Measurements from ENCODE around the gene CIC. TPM values are rescaled to one million over a fixed set of nuclear protein-coding genes. Genes with fewer than 3 reads are reported as not detected.

Gene CIC
- total RNA-seq, 2 donors from 2014 or later: 110 to 115 TPM

DNA sequence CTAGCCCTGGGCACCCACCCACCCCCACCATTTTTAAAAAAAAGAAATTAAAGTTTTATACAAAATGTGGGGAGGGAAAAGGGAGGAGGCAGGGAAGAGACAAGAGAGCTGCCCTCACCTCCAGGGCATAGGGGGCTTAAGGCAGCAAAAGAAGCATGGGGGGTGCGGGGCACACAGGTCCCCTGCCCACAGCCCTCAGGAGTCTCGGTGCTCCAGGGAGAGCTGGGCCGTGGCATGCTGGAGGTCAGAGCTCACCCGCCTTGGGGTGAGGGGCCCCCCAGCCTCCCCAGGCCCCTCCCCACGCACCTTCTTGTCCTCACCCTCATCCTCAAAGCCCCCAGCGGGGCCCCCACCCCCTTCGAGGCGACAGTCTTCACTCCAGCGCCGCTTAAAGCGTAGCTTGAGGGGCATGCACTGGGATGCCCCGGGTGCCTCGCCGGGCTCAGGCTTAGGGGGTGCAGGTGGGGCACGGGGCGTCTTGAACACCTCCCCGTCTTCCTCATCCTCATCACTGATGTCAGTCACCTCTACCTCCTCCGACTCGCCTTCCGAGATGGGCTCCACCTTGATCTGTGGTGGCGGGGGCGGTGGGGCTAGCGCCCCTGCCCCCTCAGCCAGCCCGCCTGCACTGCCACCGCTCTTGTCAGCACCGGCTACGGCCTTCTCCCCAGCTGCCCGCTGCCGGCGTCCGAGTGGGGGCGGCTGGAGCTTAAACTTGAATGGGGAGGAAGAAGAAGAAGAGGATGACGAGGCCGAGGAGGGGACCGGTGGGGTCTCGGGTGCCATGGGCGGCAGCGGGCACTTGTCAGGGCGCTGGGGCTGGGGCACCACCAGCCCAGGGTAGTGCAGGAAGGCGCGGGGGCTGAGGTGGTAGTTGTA is 20.5 kb upstream of the CIC start:
- ATAC-seq (no peak), DNase-seq (ENCODE audit: low spot score) (no peak)
- no peaks in the 10 kb centered on the region for H3K36me3 Mint-ChIP-seq
- peaks cover 32 to 34% of the 10 kb centered on the region in 2 donors for H3K4me1 Mint-ChIP-seq (ENCODE audit: low read depth in 2 of 2)
- no peak overlapping the region for H3K27ac Mint-ChIP-seq
- no peaks in the 10 kb centered on the region for H3K9me3 Mint-ChIP-seq
- H3K4me3 Mint-ChIP-seq: no peak overlapping the region
- no peaks in the 10 kb centered on the region for H3K27me3 Mint-ChIP-seq

DNA sequence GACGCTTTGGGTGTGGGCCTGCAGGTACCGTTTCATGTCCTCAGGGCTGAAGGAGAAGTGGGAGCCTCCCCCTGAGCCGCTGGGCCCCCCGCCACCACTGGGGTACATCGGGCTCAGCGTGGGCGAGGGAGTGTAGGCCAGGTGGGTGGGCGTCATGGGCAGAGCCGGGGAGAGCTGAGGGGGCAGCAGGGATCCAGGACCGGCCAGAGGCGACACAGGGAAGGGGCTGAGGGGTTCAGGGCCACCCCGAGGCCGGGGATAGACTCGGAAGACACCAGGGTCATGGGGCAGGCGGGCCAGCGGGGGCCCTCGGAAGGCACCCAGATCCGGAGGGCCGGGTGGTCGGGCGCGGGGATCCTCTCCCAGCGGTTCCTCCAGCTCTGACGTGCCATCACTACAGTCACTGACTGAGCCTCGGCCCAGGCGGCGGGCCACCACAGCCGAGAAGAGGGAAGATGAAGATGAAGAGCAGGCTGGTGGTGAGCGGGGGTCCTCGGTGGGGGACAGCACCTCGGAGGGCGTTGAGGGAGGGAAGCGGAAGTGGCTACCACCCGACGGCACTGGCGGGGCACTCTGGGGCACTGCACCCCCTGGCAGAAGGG is 19.8 kb upstream of the CIC start:
- H3K9me3 Mint-ChIP-seq: no peaks in the 10 kb centered on the region
- no peaks in the 10 kb centered on the region for H3K27me3 Mint-ChIP-seq
- peaks cover 28 to 33% of the 10 kb centered on the region in 2 donors for H3K4me1 Mint-ChIP-seq (ENCODE audit: low read depth in 2 of 2)
- H3K27ac Mint-ChIP-seq: no peak overlapping the region
- H3K4me3 Mint-ChIP-seq: no peak overlapping the region
- no peaks in the 10 kb centered on the region for H3K36me3 Mint-ChIP-seq
- DNase-seq (ENCODE audit: low spot score): no peak
- ATAC-seq: no peak

DNA sequence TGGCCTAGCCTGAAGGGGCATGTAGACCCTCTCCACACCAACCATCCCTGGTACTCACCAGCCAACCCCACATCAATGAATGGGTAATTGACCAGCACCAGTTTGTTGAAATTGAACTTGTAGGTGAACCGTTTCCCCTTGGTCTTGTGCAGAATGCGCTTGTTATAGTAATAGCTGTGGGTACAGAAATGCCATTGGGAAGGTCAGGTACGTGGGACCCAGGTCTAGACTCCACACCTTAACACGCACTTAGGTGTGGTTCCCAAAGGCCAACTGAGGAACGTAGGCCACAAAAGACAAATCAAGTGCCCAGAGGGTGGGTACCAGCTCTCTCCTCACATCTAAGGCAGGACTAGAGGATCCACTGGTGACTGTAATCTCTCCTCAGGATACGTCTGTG is 19.3 kb upstream of the CIC start:
- H3K27me3 Mint-ChIP-seq: no peaks in the 10 kb centered on the region
- no peak for ATAC-seq
- H3K4me1 Mint-ChIP-seq (ENCODE audit: low read depth in 2 of 2): peaks cover 23 to 28% of the 10 kb centered on the region in 2 donors
- H3K4me3 Mint-ChIP-seq: no peak overlapping the region
- DNase-seq (ENCODE audit: low spot score): no peak
- H3K9me3 Mint-ChIP-seq: no peaks in the 10 kb centered on the region
- H3K27ac Mint-ChIP-seq: no peak overlapping the region
- H3K36me3 Mint-ChIP-seq: no peaks in the 10 kb centered on the region

DNA sequence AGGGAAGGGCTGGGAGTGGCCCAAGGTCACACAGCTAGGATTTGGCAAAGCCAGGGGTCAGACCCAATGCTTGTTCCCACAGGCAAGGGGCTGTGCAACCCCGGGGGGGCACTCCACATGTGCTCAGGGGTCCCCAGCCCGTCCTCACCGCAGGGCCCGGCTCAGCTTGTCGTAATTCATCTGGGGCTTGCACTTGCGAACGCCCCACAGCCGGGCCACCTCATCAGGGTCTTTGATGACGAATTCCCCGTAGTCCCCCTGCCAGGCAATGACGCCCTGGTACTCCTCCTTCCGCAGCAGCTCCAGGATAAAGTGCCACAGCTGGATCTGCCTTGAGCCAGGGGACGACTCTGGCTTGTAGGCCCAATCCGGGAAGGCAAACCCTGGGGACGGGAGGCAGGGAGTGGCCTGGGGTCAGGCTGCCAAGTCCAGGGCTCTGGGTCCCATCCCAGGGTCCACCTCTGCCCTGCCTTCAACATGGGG is 18.8 kb upstream of the CIC start:
- ATAC-seq: no peak
- no peak for DNase-seq (ENCODE audit: low spot score)
- Mint-ChIP-seq H3K4me3 (no peak overlapping the region), H3K27me3 (no peaks in the 10 kb centered on the region), H3K9me3 (no peaks in the 10 kb centered on the region), H3K27ac (no peak overlapping the region), H3K36me3 (no peaks in the 10 kb centered on the region), H3K4me1 (ENCODE audit: low read depth in 2 of 2) (peaks cover 19 to 24% of the 10 kb centered on the region in 2 donors)

DNA sequence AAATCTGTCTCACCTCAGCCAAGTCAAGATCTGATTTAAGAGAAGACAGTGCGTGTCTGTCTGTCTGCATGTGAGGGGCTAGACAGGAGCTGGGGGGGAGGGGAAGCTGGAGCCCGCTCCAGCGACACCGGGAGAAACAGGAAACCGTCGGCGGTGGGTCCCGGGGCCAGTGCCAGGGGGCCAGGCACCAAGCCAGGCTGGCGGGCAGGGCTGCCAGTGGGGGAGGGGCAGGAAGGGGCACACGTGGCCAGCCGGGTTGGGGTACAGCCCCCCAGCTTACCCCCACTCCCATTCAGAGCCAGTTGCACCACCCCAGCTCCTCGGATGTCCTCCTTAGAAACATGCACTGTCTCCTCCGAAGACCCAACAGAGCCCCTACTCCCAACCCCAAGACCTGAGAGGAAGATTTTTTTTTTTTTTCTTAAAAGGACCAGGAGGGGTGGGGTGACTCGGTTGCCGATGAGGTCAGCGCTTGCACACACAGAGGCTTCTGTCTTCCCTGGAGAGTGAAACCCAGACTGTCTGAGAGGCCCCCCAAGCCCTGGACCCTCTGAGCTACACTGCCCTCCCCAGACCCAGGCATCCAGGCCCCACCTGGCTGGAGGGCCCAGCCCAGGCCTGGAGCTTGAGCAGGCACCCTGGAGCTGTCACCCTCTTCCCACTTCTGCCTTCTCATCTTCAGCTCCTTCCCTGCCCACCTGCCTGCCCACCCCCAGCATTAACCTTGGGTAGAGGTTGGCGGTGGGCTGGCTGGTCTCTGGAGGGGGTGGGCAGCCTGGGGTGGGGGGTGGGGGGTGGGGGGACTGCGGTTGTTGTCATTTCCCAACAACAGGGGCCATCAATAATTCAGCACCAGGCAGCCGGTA is 18.2 kb upstream of the CIC start:
- DNase-seq (ENCODE audit: low spot score) (no peak), ATAC-seq (no peak)
- Mint-ChIP-seq H3K36me3 (no peaks in the 10 kb centered on the region), H3K4me1 (ENCODE audit: low read depth in 2 of 2) (peaks cover 16 to 27% of the 10 kb centered on the region in 2 donors), H3K4me3 (no peak overlapping the region), H3K27me3 (no peaks in the 10 kb centered on the region), H3K27ac (no peak overlapping the region), H3K9me3 (no peaks in the 10 kb centered on the region)

DNA sequence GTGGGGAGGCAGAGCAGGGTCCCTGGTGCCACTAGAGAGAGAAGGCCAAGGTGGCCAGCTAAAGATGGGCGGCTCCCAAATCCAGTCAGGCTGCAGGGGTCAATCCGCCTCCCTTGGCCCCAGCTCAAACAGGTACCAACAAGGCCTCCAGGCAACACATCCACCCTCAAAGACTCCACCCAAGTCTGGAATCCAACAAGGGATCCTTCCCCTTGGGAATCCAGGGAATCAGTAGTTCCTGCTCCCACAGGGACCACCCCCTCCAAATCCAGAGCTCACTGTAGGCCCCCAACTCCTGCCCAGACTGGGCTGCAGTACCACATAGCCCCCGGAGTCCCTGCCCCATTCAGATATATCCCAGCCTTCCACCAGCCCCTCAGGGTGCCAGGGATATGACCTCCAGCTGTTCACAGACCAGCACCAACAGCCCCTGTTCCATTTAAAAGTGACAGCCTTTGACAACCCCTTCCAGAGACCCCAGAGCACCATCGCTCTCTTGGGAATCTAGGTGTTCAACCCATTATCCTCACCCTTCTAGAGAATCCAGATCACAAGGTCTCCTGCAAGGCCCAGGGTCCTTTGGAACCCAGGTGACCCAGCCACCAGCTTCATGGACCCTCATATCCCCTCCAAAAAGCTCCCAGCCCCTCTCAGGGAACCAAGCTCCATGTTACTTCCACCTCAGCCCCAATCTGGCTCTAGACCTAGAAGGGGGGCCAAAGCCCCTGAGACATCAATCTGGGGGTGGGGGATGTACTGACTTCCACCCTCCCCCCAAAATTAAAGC is 17.3 kb upstream of the CIC start:
- H3K9me3 Mint-ChIP-seq: no peaks in the 10 kb centered on the region
- H3K4me3 Mint-ChIP-seq: peak overlapping the region; percentile 97
- peaks cover 23 to 29% of the 10 kb centered on the region in 2 donors for H3K4me1 Mint-ChIP-seq (ENCODE audit: low read depth in 2 of 2)
- no peak for ATAC-seq
- peaks cover 0 to 4% of the 10 kb centered on the region in 2 donors for H3K27me3 Mint-ChIP-seq
- DNase-seq (ENCODE audit: low spot score): no peak
- H3K27ac Mint-ChIP-seq: peak overlapping the region; percentile 81 to 89
- no peaks in the 10 kb centered on the region for H3K36me3 Mint-ChIP-seq

DNA sequence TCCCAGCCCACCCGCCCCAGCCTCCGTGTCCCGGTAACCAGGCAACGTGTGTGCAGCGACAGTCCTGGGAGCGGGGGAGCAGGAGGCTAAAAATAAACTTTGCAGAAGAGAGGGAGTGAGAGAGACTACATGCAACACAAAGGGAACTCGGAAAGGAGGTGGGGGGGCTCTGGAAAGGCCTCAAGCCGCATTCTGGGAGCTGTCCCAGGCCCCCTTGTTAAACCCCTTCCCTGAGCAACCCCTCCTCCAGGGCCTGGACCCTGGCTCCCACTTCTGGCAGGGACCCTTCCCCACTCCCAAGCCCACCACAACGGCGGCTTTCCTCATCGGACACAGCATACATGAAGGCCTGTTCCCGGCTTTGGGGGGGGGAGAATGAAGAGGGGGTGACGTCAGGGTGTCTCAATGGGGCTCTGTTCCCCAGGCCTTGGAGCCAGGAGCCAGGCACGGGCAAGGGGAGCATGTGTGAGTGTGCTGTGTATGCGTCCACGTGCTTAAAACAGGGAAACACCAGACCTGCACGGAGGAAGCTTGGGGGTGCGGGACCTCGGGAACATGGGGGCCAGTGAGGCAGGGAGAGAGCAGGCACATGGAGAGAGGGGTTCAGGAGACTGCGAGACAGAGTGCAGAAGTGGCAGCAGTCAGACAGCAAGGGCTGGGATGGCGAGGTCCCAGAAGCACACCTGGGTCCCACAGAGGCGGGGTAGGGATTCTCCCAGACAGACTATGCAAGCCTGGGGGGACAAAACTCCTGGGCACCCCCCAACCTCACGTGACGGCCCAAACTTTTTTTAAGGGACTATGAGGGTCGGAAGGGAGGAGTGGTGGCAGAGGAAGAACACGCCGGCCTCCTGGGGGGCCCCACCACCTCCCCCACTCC is 16.4 kb upstream of the CIC start:
- no peaks in the 10 kb centered on the region for H3K36me3 Mint-ChIP-seq
- no peaks in the 10 kb centered on the region for H3K9me3 Mint-ChIP-seq
- H3K4me3 Mint-ChIP-seq: peak overlapping the region; percentile 97
- ATAC-seq (no peak), DNase-seq (ENCODE audit: low spot score) (no peak)
- H3K4me1 Mint-ChIP-seq (ENCODE audit: low read depth in 2 of 2): peaks cover 23 to 29% of the 10 kb centered on the region in 2 donors
- peaks cover 0 to 4% of the 10 kb centered on the region in 2 donors for H3K27me3 Mint-ChIP-seq
- peak overlapping the region; percentile 81 to 89 for H3K27ac Mint-ChIP-seq

DNA sequence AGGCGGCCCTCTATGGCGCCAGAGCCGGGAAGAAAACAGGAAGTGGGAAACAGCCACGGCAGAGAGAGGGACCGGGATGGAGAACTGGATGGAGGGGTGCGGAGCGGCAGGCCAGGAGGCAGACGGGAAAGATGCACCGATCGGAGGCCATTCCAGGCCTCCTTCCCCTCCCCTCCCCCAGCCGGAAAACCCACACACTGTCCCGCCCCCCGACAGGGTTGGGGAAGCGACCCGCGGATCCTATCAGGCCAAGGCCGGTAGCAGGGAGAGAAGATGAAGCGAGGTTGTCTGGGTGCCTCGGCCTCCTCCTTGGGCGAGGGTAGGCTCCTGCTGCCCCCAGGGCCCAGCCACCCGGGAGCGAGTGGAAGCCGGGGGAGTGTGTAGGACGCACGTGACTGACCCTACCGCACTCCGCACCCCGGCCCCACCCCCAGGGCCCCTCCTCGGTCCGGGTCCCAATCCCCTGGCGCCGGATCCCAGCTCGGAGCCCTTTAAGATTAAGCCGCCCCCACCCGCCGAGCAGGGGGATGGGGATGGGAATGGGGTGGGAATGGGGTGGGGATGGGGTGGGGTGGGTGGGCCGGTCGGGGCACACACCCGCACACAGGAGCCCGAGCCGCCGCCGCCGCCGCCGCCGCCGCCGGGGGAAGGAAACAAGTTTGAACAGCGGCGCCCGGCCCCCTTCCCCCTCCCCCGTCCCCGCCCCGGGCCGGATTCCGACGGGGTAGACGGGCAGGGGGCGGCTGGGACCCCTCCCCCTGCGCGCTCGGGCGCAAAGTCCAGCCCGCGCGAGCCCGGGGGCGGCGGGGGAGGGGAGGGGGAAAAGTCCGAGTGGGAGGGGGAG is 15.6 kb upstream of the CIC start:
- Mint-ChIP-seq H3K4me3 (peak overlapping the region; percentile 97), H3K9me3 (no peaks in the 10 kb centered on the region), H3K4me1 (ENCODE audit: low read depth in 2 of 2) (peaks cover 23 to 29% of the 10 kb centered on the region in 2 donors), H3K27ac (peak overlapping the region; percentile 81 to 89), H3K36me3 (no peaks in the 10 kb centered on the region), H3K27me3 (peaks cover 0 to 4% of the 10 kb centered on the region in 2 donors)
- DNase-seq (ENCODE audit: low spot score) (no peak), ATAC-seq (peak; percentile 16 to 34)

DNA sequence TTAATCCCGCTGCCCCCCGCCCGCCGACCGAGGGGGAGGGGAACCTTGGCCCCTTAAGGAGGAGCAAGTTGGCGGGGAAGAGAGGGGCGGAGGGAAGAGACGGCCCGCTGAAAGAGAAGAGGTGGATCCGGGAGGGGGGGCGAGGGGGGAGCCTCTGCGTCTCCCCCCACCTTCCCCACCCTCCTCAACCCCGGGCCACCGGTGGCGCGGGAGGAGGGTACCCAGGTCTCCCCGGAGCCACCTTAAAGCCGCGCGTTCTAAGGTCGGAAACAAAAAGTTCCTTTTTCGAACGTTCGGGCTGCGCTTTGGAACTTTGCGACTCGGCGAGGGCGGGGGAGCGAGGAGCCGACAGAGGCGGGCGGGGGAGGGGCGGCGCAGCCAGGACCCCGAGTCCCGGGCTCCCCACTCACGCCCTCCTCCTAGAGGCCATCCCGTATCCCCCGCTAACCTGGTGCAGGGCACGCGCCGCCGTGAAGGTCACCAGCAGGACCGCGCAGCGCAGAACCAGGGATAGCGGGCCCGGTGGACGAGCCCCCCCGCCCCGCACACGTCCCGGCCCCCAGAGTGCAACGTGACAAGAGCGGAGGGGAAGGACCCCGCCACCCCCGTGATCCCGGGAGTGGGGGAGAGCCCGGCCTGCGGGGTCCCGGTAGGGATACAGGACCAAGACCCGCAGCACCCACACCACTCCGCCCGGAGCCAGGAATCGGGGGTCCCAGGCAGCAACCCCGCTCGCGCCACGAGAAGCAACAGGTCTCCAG is 14.8 kb upstream of the CIC start:
- no peak overlapping the region for H3K27ac Mint-ChIP-seq
- no peaks in the 10 kb centered on the region for H3K36me3 Mint-ChIP-seq
- H3K4me1 Mint-ChIP-seq (ENCODE audit: low read depth in 2 of 2): peaks cover 23 to 25% of the 10 kb centered on the region in 2 donors
- peaks cover 0 to 4% of the 10 kb centered on the region in 2 donors for H3K27me3 Mint-ChIP-seq
- ATAC-seq (peak; percentile 47 to 59), DNase-seq (ENCODE audit: low spot score) (peak; percentile 81)
- H3K4me3 Mint-ChIP-seq: peak overlapping the region; percentile 72
- H3K9me3 Mint-ChIP-seq: no peaks in the 10 kb centered on the region

DNA sequence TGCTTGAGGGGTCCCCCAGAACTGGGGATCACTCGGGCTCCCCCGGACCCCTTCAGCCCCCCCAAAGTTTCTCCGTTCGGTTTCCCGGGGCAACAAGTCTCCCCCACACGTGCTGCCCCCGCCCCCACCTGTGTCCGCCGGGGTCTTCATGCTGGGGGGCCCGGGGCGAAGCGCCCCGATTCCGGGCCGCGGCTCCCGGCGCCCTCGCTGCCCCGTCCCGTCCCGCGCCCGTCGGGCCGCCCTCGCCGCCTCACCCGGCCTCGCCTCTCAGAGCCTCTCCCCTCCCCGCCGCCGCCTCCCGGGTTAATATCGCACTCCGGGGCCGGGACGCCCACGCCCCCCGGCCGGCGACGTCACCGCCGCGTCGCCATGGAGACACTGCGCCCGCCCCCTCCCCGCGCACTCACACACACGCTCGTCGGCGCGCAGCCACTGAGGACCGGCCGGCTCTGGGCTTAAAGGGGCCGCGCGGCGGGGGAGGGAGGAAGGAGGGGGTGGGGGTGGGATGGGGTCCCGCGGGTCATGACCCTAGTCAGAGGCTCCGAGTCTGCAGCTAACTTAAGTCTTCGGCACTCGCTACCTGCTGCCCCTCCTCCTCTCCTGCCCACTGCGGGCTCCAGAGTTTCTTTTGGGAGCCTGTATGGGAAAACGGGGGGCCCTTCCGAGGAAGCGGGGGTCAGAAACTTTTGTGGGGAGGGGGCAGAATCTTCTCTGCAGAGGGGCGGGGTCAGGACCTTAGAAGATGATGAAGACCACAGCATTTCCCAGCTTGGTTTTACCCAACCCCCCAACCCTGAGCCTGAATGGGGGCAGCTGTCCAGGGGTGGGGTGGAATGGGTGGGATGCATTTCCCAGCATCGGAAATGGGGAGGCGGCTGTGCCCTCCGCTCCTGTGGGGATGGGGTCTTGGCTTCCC is 13.9 kb upstream of the CIC start, which contains the start of gene ERF:
Gene ERF (minus strand): TSS at position 279 of the 916 bp plus-strand sequence. CDS start 129 bp downstream, at position 150.
- no peaks in the 10 kb centered on the region for H3K9me3 Mint-ChIP-seq
- peak; percentile 96 for DNase-seq (ENCODE audit: low spot score)

More for the DNA sequence above, 13.9 kb upstream of the CIC start, which contains the start of gene ERF:
- H3K27me3 Mint-ChIP-seq: peaks cover 0 to 4% of the 10 kb centered on the region in 2 donors
- peak within 1 kb of the TSS; percentile 34 to 72 for H3K27ac Mint-ChIP-seq
- peak; percentile 89 to 94 for ATAC-seq
- H3K36me3 Mint-ChIP-seq: no peaks in the 10 kb centered on the region
- H3K4me1 Mint-ChIP-seq (ENCODE audit: low read depth in 2 of 2): peaks cover 23 to 25% of the 10 kb centered on the region in 2 donors
- peak within 1 kb of the TSS; percentile 72 for H3K4me3 Mint-ChIP-seq

All from natural killer cell treated with Interleukin-12 subunit alpha and Interleukin-12 subunit beta and Interleukin-15 and Interleukin-18, amount 100 ng/mL, for 72 hours (primary cell).